NCI-H1105 (cell line): ENCODE measurements around the gene NEK9.
A peak's percentile ranks its signal among the peaks of the same experiment; 100 is the strongest.
"Not testable (repeated sequence)": the region's sequence is repeated elsewhere in the genome, so short reads cannot be mapped to it uniquely, and the experiment has no call there.

Source experiments
- DNase-seq: peaks from one replicate; lab custom pipeline; 2025; lab: John Stamatoyannopoulos, UW

NEK9 gene

DNA sequence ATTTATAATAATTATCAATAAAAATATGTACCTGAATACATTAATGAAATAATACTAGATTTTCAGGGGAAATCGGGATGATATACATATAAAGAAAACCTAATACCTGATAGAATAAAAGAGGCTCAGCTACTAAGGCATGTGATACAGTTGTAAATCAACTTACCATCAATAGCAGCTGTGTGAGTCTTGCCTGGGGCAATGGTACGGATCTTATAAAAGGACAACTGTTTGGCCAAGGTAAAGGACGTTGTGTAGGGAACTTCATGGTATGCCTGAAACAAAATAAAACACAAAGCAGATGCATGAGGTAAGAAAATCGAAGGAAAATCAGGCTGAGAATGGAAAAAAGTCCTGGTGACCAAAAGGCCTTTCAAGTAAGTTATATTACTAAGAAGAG lies 25.4 kb downstream of the NEK9 start:
- DNase-seq: no peak

DNA sequence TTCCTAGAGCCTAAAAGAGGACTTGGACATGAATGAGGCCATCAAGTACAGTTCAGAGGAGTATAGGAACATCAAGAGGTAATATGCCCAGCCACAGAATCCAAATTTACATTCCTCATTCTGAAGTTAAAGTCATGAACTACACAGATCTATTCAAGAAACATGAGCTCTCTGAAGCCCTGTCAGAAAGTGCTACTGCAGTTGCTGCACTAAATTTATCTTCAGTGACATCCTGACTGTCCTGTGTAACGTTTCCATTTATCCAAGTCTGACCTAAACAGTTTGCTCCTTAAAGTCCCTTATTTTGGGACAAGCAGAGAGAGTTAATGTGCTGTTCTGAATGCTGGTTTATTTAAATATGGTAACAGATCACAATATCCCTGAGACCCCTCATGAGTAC lies 28.2 kb downstream of the NEK9 start:
- no peak for DNase-seq

DNA sequence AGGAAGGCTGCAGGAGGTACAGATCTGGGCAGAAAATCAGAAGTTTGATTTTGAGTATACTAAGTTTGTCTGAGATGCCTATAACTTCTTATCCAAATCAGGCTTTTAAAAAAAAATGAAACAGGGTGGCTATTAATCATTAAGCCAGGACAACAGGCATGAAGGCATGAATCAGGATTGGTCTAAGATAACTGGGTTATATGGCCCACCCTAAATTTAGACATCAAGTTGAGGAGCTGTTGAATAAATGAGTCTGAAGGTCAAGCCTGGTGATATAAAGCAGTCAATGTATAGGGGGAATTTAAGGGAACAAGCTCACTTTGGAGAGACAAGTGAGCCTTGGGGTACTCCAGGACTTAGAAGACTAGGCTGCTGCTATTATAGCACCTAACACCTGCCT lies 28.6 kb downstream of the NEK9 start:
- no peak for DNase-seq

DNA sequence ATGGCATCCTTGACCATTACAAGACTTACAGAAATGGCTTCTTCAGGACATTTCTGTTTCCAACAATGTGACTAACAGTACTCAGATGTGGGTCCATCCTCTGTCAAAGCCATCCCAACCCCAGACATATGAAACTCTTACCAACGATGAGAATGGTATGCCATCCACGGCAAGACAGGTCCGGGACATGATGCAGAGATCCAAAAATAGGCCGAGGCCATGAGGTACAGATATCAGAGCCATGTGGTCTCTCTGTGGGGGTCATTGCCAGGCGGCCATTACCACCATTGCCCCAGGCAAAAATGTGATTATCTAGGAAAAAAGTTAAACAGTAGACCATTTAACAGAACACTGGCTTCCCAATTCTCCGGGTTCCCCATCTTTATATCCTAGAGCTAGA lies 29.9 kb downstream of the NEK9 start:
- no peak for DNase-seq

DNA sequence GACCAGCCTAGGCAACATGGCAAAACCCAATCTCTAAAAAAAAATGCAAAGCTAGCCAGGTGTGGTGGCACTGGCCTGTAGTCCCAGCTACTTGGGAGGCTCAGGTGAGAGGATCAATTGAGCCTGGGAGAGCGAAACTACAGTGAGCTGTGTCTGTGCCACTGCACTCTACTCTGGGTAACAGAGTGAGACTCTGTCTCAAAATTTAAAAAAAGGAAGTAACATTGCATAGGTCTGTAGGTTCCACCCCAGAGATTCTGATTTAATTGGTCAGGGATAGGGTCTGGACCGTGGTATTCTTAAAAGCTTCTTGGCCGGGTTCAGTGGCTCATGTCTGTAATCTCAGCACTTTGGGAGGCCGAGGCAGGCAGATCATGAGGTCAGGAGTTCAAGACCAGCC lies 31.2 kb downstream of the NEK9 start:
- no peak for DNase-seq

DNA sequence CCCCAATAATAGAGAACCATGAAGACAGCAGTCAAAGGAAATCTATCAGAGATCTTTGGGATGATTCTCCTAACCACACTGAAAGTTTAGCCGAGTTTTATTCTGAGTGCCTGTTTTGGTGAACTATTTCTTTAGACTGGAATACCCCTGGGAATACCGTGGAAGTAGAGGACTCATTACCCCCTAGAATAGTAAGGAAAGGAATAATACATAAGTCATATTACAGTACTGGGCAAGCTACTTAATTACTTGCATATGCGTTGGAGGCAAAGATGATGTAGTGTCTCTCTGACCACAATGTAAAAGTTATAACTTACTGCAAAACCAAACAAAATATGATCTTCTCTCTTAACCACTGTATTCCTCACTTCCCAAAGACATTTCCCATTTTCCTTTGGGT lies 32.0 kb downstream of the NEK9 start:
- no peak for DNase-seq

DNA sequence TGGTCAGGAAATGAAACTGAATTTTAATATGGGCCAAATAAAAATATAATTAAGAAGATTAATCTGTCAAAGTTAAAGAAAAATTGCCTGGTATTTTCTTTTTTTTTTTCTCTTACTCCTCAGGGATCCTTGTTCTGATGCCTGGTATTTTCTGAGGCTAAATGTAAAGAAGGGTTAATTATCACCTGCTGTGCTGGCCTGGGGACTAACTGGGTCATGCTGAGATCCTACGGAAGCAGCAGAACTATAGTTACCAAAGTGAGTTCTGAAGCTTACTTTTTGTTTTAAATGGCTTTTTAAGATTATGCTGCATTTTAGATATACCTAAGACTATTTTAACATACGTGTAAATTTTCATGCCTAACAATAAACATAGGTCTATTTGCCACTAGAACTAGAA lies 34.1 kb downstream of the NEK9 start:
- DNase-seq: no peak

DNA sequence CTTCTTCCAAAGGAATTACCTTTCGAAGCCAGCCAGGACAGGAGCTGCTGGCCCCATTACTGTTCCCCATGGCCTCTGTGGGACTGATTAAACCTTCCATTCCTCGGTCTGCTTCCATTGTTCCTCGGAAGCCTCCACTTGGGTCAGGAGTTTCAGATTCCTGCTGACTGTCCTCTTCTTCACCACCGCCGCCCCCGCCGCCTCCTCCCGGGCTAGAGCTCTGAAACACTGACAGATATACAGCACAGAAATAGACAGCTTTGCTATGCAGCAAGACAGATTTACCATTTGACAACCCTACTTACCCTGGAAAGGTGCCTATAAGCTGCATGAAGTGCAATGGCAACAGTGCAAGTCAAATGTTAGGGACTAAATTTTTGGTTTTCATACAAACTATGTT lies 35.6 kb downstream of the NEK9 start:
- DNase-seq: no peak

DNA sequence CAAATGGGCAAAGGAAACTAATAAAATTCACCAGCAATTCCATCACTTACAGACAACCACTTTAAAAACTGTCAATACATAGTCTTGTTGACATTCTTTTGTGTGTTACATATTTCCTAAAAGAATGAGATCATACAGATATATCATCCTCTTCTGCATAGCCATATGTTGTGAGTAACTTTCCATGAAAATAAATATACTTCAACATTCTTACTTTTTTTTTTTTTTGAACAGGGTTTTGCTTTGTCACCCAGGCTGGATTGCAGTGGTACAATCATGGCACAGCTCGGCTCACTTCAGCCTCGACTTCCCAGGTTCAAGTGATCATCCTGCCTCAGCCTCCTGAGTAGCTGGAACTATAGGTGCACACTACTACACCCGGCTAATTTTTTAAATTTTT lies 36.5 kb downstream of the NEK9 start:
- no peak for DNase-seq

DNA sequence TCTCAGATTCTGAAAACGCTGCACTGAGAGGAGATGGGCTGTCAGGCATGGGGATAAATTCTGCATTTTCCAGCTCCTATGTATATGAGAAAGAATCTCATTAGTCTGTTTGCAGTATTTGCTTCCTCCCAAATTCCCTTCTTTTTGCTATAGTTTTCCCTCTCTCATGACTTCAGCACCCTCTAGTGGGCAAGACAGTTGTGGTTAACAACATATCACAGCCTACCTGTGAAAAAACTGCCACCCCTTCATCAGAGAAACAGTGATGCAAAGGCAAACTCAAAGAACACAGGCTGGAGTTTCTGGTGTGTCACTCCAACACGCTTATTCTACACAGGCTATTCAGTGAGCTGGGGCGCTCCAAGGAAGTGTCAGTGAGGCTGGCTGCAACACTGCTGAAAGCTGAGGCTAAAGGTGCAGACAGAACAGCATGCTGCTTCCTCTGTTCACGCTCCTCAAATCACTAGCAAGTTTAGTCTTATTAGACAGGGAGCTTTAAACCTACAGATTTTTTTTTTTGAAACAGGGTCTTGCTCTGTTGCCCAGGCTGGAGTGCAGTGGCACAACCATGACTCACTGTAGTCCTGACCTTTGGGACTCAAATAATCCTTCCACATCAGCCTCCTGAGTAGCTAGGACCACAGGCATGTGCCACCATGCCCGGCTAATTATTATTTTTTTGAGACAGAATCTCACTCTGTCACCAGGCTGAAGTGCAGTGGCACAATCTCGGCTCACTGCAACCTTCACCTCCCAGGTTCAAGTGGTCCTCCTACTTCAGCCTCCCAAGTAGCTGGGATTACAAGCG lies 38.1 kb downstream of the NEK9 start:
- peak; percentile 55 for DNase-seq

DNA sequence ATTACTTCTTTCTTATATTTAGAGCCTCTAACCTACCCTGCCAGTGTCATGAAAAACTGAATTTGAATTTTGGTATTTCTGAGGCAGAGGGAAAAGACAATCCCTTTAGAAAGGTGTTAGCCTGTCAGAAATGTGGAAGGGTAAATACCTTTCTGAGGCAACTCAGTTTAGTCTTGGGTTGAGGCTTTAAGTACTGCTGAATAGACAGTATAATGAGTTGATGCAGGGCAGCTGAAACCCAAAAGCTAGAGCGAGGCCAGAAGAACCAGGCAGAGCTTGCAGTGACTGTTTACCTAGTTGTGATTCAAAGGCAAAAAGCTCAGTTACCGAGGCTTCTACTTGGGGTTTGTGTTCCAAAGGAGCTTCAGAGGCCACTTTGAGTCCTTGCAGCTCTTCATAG lies 38.7 kb downstream of the NEK9 start:
- DNase-seq: no peak

DNA sequence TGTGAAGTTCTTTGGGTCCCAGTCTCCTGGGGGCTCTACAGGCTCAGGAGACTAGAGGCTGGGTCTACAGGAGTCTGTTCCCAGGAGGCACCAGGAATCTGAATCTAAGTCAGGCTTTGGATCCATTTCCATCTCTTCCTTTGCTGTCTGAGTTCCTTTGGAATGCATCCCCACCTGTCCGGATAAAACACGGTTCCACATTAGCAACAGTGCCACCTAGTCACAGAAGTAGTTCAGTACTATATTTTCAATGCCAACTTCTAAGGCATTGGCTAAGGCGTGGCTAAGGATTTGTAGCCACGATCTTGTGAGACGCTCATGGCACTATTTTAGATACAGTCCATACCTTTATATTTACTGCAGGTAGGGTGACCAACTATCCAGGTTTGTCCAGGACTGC lies 42.3 kb downstream of the NEK9 start:
- no peak for DNase-seq

DNA sequence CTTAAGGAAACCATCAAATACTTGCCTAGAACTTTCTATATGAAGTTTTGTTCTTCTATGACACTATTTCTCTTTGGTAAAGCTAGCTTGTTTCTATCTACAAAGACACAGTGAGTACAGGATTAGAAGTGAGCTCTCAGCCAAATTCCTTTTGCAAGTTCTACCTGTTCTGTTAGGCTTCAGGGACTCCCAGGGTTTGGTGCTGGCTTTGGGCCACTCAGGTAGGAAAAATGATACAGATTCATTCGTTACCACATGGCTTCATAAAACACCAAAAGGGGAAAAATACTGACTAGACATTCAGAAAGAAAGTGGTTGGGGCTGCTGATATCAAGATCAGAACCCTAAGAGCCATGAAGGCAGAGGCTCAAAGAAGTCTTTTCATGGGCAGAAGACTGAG lies 43.6 kb downstream of the NEK9 start:
- no peak for DNase-seq

DNA sequence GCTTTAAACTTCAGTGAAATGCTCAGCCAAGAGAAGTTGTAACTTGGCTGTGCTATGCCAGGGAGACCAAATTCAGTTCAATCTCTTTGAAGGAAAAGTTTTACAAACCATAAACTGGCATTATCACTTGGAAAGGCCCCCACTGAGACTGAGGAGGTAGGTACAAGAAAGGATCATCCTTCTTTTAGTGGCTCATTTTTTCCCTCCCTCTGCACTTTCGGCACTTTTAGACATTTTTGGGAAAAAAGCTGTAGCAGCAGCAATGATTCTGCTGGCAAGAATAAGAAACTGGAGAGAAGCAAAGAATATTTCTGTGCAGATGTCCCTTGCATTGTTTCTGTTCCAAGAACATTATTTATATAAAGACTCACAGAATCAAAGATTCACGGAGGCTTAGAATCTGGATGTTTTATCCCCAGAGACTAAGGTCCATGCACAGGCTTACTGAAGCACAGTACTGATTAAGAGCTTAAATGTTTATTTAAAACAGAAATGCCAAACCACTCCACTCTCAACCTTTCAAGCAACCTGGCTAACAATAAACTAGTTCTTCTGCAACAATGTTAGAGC lies 45.1 kb downstream of the NEK9 start:
- DNase-seq: no peak

DNA sequence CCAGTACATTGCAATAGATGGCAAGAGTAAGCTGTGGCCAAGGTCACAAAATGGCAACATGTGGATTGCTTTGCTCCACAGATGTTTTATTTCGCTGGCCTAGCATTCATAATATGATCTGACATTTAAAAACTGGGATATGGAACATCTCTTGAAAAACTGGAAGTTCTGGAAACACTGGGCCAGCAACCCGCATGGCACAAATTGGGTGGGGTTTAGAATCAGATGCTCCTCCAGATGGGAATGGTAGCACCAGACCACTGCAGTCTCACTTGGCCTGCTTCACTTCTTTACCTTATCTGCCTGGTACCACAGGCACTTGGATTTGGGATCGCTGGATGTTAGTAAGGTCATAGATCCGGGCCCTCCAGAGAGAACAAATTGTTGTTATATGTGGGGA lies 47.3 kb downstream of the NEK9 start:
- DNase-seq: no peak

DNA sequence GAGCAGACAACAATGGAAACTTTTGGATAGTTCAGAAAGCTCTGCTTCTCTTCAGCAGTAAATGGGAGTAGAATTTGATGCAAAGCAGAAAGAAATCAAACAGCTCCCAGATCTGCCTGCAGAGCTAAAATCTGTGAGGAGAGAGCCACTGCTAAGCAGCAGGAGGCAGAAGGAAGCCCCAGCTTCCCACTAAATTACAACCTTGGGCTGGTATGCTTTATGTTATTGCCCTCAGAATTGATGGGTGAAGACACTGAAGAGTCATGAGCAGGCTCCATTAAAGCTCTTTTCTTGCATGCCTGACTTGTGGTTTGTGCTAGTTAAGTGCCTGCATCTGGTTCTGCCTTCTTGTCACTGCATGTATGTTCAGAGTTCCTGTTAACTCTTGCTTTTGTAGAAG lies 49.1 kb downstream of the NEK9 start:
- no peak for DNase-seq

DNA sequence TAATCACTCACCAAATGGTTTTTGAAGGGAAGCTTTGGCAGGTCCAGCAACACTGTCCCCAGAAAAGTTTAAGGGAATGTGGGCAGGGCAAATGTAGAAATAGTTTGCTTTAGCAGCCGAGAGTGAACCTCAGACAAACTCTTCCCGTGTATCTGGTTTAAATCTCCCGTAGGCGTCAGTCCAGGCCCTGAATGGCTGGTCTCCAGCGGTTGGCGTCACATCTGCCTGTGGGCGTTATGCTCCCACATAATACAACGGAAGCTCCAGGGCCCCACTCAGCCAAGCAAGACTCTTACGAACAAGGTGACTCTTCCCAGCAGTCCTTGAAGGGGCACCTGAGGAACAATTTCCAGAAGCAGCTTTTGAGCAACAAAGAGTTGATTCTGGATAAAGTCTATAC lies 56.5 kb downstream of the NEK9 start:
- DNase-seq: no peak

DNA sequence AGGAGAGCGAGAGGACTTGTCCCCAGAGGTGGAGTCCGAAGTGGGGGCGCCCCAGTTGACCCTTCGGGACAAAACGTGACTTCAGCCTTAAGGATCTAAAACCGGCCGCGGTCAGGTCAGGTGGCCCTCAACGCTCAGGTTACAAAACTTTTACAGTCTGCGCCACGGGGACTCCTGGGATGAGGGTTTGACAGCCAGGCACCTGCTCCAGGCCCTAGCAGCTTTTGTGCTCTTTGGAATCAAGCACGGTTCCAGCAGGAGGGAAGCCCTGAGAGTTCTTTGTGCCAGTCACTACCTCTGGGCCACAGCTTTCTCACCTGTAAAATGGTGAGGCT lies 57.1 kb downstream of the NEK9 start:
- DNase-seq: no peak

DNA sequence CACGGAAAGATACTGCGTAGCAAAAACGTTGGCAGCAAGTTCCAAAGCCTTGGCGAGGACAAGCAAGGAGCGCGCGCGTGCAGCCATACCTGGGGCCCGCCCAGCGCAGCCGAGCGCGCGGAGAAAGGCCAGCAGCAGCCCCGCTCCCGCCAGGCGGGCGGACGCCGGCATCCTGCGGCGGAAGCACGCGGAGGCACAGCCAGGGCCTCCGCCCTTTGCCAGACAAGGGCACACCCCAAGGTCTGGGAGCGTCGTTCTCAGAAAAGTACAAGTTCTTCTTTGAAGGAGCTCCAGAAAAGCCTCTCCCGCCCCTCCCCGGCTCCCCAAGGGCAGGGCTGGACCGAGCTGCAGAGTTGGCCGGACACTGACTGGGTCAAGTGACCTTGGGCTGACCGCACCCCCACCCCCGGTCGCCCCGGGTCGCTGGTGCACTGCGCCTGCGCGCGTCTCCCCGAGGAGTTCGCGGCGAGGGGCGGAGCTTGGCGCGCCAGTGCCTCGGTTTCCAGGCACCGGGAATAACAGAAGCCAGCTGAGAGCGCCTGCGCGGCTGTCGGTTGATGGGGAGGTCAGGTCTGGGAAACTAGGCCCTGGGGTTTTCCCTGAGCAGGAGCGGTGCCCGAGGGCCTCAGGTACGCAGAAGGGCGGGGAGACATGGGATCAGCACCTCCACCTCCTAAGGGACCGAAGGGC lies 57.6 kb downstream of the NEK9 start, which contains the start of gene ZC2HC1C:
ZC2HC1C (plus strand) TSS at position 521 of the 690 bp plus-strand sequence. CDS start 933 bp downstream, outside the sequence.
- peak; percentile 92 for DNase-seq

DNA sequence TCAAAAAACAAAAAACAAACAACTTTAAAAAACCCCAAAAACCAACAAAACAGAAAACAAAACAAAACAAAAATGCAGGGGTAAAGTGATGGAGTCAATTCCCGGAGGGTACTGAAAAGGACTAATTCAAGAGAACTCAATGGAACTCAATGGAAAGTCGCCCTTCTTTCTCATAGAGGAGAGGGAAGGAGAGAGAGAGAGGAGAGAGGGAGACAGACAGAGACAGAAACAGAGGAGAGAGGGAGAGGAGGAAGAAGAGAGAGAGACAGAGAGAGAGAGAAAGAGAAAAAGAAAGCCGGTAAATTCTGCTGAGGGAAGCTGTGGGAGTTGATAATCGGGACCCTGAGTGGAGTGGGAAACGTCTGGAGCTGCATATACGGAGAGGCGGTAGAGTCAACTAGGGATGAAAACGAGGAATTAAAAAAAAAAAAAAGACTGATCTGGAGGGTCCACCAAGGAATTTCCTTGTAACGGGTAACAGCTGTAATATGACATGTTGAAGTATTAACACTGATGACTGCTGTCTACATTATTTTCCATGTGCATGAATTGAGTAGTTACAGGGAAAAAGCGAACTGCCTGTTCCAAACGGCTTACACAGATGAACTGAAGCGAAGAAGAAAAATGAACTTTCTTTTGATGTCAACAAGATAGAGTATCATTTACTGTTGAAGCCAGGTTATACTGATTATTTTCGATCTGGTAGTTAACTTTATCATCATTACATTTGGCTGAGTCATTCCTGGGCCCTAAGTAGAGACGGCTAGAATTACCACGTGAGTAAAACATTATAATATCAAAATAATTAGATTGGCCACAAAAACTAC lies 58.3 kb downstream of the NEK9 start:
- DNase-seq: no peak

DNA sequence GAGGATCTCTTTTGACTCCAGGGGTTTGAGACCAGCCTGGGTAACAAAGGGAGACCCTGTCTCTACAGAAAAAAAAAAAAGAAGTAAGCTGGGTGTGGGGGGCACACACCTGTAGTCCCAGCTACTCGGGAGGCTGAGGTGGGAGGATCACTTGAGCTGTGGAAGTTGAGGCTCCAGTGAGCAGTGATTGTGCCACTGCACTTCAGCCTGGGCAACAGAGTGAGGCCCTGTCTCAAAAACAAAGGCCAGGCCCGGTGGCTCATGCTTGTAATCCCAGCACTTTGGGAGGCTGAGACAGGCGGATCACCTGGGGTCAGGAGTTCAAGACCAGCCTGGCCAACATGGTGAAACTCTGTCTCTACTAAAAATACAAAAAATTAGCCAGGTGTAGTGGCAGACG lies 59.1 kb downstream of the NEK9 start:
- not testable (repeated sequence) for DNase-seq

DNA sequence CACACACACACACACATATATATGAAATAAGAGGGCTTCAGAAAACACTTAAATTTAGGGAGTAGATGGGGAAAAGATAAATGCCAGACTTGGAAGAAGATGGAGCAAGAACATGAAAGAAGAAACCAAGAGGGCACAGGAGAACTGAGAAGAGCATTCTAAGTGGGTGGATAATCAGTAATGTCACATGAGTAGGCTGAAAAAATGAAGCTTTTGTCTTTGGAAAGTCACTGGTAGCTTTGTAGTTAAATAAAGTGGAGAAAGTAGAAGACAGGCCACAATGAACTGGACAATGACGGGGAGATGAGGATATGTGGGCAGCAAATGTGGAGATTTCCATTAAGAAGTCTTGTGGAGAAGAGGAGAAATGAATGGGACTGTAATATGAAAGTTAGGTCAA lies 59.6 kb downstream of the NEK9 start:
- DNase-seq: no peak

DNA sequence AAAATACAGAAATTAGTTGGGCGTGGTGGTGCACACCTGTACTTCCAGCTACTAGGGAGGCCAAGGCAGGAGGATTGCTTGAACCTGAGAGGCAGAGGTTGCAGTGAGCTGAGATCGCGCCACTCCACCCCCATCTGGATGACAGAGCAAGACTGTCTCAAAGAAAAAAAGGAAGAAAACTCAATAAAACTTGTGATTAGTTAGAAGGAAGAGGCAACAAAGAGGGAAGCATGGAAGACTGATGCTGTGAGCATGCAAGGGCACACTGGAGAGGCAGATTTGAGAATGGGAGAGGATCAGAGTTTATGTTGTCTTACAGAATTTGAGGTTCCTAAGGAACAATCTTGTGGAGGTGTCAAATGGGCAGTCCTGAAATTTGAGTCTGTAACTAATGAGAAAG lies 60.2 kb downstream of the NEK9 start:
- DNase-seq: no peak
